PC-9 (cell line): Measurements from ENCODE around the gene PRIM2. TPM values are rescaled to one million over a fixed set of nuclear protein-coding genes. Genes with fewer than 3 reads are reported as not detected.

Source experiments
- BruUV-seq: library from RNA; stranded (reverse); fragments of 400-500 nt; replicated peaks from 2 replicates; lab custom pipeline; 2021; lab: Mats Ljungman, UMichigan
- CTCF ChIA-PET: fragments of 300-600 bp; sonication (Branson Sonifier 250); formaldehyde crosslinking; loops from one replicate; lab custom pipeline; 2022; ENCODE audit warnings: antibody characterized with exemption; lab: Charles Lee
- POLR2A ChIA-PET: fragments of 300-600 bp; sonication (Branson Sonifier 250); formaldehyde crosslinking; loops from one replicate; lab custom pipeline; 2022; ENCODE audit warnings: antibody characterized with exemption; ENCODE audit not compliant: unreplicated experiment; lab: Charles Lee
- DNase-seq, 2 experiments: peaks; one replicate each; pipeline versions ENCODE4 v3.0.0 to v3.0.0-alpha.2; 2015 to 2022; ENCODE audit warnings: mixed read lengths in 1 of 2
- H2AFZ ChIP-seq: fragments of 200-600 bp; sonication (generic); 2 replicates; pipeline ENCODE4 v1.8.1; 2017; ENCODE audit warnings: antibody characterized with exemption
- H3F3A ChIP-seq: fragments of 200-600 bp; sonication (generic); 2 replicates; pipeline ENCODE4 v1.8.1; 2017; ENCODE audit warnings: antibody characterized with exemption, mild to moderate bottlenecking, low read depth; ENCODE audit not compliant: insufficient read depth
- H3K27ac ChIP-seq: fragments of 200-600 bp; sonication (generic); 2 replicates; pipeline ENCODE4 v1.6.1; 2016; ENCODE audit warnings: mixed run types
- H3K27me3 ChIP-seq: fragments of 200-600 bp; sonication (generic); 2 replicates; pipeline ENCODE4 v1.6.1; 2016; ENCODE audit warnings: low read depth, mixed run types; ENCODE audit not compliant: insufficient read depth
- H3K36me3 ChIP-seq: fragments of 200-600 bp; sonication (generic); 2 replicates; pipeline ENCODE4 v1.6.1; 2016; ENCODE audit warnings: low read depth, mixed run types
- H3K4me1 ChIP-seq: fragments of 200-600 bp; sonication (generic); replicated peaks from 2 replicates; pipeline ENCODE4 v1.6.1; 2016; ENCODE audit warnings: mixed run types; ENCODE audit not compliant: insufficient read depth
- H3K4me2 ChIP-seq: fragments of 200-600 bp; sonication (generic); 2 replicates; pipeline ENCODE4 v1.6.1; 2017; ENCODE audit warnings: mixed run types
- H3K4me3 ChIP-seq: fragments of 200-600 bp; sonication (generic); 2 replicates; pipeline ENCODE4 v1.6.1; 2016; ENCODE audit warnings: mixed run types
- H3K79me2 ChIP-seq: fragments of 200-600 bp; sonication (generic); 2 replicates; pipeline ENCODE4 v1.6.1; 2017; ENCODE audit warnings: low read depth, mixed run types
- H3K9me2 ChIP-seq: fragments of 200-600 bp; sonication (generic); 2 replicates; pipeline ENCODE4 v1.8.1; 2017; ENCODE audit warnings: mild to moderate bottlenecking; ENCODE audit not compliant: insufficient read depth
- H3K9me3 ChIP-seq: fragments of 200-600 bp; sonication (generic); 2 replicates; pipeline ENCODE4 v1.8.1; 2016; ENCODE audit warnings: low read depth; ENCODE audit not compliant: insufficient read depth
- H4K20me1 ChIP-seq: fragments of 200-600 bp; sonication (generic); 2 replicates; pipeline ENCODE4 v1.8.1; 2017; ENCODE audit not compliant: insufficient read depth
- EZH2 ChIP-seq: fragments of 200-600 bp; sonication (generic); IDR thresholded peaks from 2 replicates; pipeline ENCODE4 v1.8.0; 2017; ENCODE audit warnings: antibody characterized with exemption, low read depth
- intact Hi-C: fragments of 100-400 bp; cut with micrococcal nuclease; formaldehyde crosslinking; loops from one replicate; pipeline ENCODE4 v1.10.0; 2022; ENCODE audit not compliant: unreplicated experiment
- total RNA-seq: library from RNA; stranded (reverse); gene quantifications from 2 replicates; pipeline ENCODE4 v1.2.3, GENCODE V29; 2021
- TF ChIP-seq, protein P1 (sequence below): fragments of 200-600 bp; sonication (generic); conservative IDR thresholded peaks from 2 replicates; pipeline ENCODE4 v1.6.1; 2017; ENCODE audit warnings: mixed run types, antibody characterized with exemption, mild to moderate bottlenecking, moderate library complexity

The PRIM2 gene
- total RNA-seq, 1 experiment from 2014 or later: 33.3 TPM

DNA sequence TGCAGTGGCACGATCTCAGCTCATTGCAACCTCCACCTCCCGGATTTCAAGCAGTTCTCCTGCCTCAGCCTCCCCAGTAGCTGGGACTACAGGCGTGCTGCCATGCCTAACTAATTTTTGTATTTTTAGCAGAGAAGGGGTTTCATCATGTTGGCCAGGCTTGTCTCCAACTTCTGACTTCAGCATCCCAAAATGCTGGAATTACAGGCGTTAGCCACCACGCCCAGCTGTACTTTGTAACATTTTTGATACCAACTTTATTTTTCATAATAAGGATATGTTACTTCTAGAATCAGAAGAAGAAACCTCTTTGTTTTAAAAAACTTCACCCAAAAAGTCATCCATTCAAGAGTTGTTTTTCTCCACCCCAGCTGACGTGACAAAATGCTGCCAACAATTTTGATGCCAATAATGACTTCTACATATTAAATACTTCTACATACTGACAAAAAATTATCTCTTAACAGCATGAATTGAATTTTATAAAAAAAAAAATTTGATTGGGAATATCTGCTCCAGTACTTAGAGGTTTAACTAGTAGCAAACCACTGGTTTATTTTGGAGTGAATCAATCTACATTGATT, 22.5 kb upstream of the PRIM2 start:
- Histone ChIP-seq H3K79me2 (no peaks in the 10 kb centered on the region), H3K9me3 (no peaks in the 10 kb centered on the region), H3K4me1 (no peaks in the 10 kb centered on the region), H3K36me3 (no peaks in the 10 kb centered on the region), H3K4me2 (no peak overlapping the region), H3K27me3 (no peaks in the 10 kb centered on the region), H3F3A (no peaks in the 10 kb centered on the region), H2AFZ (no peak overlapping the region), H3K9me2 (no peaks in the 10 kb centered on the region), H3K4me3 (no peak overlapping the region), H4K20me1 (no peaks in the 10 kb centered on the region), H3K27ac (no peak overlapping the region)
- no peak for DNase-seq
- intact Hi-C loops: no loop called here
- POLR2A ChIA-PET: no interaction called here
- CTCF ChIA-PET: no interaction called here
- TF ChIP-seq, protein P1, sequence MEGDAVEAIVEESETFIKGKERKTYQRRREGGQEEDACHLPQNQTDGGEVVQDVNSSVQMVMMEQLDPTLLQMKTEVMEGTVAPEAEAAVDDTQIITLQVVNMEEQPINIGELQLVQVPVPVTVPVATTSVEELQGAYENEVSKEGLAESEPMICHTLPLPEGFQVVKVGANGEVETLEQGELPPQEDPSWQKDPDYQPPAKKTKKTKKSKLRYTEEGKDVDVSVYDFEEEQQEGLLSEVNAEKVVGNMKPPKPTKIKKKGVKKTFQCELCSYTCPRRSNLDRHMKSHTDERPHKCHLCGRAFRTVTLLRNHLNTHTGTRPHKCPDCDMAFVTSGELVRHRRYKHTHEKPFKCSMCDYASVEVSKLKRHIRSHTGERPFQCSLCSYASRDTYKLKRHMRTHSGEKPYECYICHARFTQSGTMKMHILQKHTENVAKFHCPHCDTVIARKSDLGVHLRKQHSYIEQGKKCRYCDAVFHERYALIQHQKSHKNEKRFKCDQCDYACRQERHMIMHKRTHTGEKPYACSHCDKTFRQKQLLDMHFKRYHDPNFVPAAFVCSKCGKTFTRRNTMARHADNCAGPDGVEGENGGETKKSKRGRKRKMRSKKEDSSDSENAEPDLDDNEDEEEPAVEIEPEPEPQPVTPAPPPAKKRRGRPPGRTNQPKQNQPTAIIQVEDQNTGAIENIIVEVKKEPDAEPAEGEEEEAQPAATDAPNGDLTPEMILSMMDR: no peak
- TF ChIP-seq EZH2: no peak
- BruUV-seq: no TSS peak

DNA sequence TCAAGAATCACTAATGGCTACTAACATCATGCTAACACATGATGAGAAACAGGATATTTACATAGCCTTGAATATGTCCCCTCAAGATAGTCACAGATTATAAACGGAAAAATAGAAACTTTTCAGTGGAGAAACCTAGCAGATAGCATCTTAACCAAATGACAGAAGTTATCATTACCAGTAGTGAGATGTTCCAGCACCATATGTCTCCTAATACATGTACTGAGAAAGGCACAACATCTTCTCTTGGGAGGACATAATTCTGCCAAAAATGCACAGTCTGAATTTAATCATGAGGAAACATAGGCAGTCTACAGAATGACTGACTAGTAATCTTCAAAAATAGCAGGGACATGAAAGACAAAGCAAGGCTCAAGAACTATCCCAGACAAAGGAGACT, 19.9 kb upstream of the PRIM2 start:
- no peaks in the 10 kb centered on the region for H3K27me3 ChIP-seq
- intact Hi-C loops: no loop called here
- H3K79me2 ChIP-seq: no peaks in the 10 kb centered on the region
- H4K20me1 ChIP-seq: no peaks in the 10 kb centered on the region
- CTCF ChIA-PET: no interaction called here
- H3K27ac ChIP-seq: no peak overlapping the region
- BruUV-seq: no TSS peak
- no peak overlapping the region for H2AFZ ChIP-seq
- H3K4me3 ChIP-seq: no peak overlapping the region
- TF ChIP-seq EZH2: no peak
- TF ChIP-seq, protein P1: no peak
- H3F3A ChIP-seq: no peaks in the 10 kb centered on the region
- H3K36me3 ChIP-seq: no peaks in the 10 kb centered on the region
- no peaks in the 10 kb centered on the region for H3K9me3 ChIP-seq
- no peaks in the 10 kb centered on the region for H3K9me2 ChIP-seq
- H3K4me1 ChIP-seq: no peaks in the 10 kb centered on the region
- no peak overlapping the region for H3K4me2 ChIP-seq
- no peak for DNase-seq
- POLR2A ChIA-PET: no interaction called here

DNA sequence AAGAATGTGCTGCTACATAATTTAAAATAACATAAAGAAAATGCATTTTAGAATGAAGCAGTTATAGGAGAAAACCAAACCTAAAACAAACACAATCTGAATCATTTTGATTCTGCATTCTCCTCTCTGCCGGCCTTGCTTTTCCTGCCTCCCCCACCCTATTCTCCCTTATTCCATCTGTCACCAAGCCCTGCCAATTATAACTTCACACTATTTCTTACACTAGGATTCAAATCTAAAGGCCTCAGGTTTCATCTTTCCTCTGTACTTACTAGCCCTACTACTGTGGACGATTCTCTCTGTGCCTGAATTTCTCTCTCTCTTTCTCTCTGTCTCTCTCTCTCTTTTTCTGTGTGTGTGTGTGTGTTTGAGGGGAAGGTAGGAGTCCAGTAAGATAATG, 18.7 kb upstream of the PRIM2 start:
- CTCF ChIA-PET: no interaction called here
- no TSS peak for BruUV-seq
- TF ChIP-seq, protein P1: no peak
- no peak for TF ChIP-seq EZH2
- H4K20me1 ChIP-seq: no peaks in the 10 kb centered on the region
- H3K4me3 ChIP-seq: no peak overlapping the region
- POLR2A ChIA-PET: no interaction called here
- H3K27me3 ChIP-seq: no peaks in the 10 kb centered on the region
- H2AFZ ChIP-seq: no peak overlapping the region
- no peak overlapping the region for H3K4me2 ChIP-seq
- no peaks in the 10 kb centered on the region for H3K4me1 ChIP-seq
- no peaks in the 10 kb centered on the region for H3K79me2 ChIP-seq
- no peak overlapping the region for H3K27ac ChIP-seq
- no peaks in the 10 kb centered on the region for H3F3A ChIP-seq
- no peaks in the 10 kb centered on the region for H3K9me2 ChIP-seq
- H3K36me3 ChIP-seq: no peaks in the 10 kb centered on the region
- DNase-seq: no peak
- intact Hi-C loops: no loop called here
- no peaks in the 10 kb centered on the region for H3K9me3 ChIP-seq
